ENCODE measurements around the gene LOXHD1.

- TF ChIP-seq SP1 (IDR thresholded peaks at IDR 0.05): no peak
- TF ChIP-seq ARNT (IDR thresholded peaks at IDR 0.05): no peak
- TF ChIP-seq NFRKB (IDR thresholded peaks at IDR 0.05): no peak
- no peak for TF ChIP-seq SUZ12 (IDR thresholded peaks at IDR 0.05)
- no peak for TF ChIP-seq FOXA1 (IDR thresholded peaks at IDR 0.05)
- TF ChIP-seq PKNOX1 (IDR thresholded peaks at IDR 0.05): no peak
- TF ChIP-seq TARDBP (IDR thresholded peaks at IDR 0.05): no peak
- no peak for TF ChIP-seq ZNF384 (IDR thresholded peaks at IDR 0.05)
- no peak for TF ChIP-seq HDGF (IDR thresholded peaks at IDR 0.05; ENCODE audit: borderline replicate concordance)
- no peak for TF ChIP-seq LEF1 (IDR thresholded peaks at IDR 0.05; ENCODE audit: borderline replicate concordance)
- TF ChIP-seq ELF4 (IDR thresholded peaks at IDR 0.05): no peak
- no peak for TF ChIP-seq FOXK2 (IDR thresholded peaks at IDR 0.05)
- TF ChIP-seq BHLHE40 (IDR thresholded peaks at IDR 0.05; ENCODE audit: borderline replicate concordance): no peak
Measured at GRCh38 chr18:46680784-46681695, 24.0 kb upstream of the LOXHD1 start.

Data from HEK293T (cell line).